IPS-20b (cell line): ENCODE data around the gene CDH9.

Source experiments
- H3K27ac ChIP-seq: one replicate; pipeline ENCODE4 v1.5.1; 2013; ENCODE audit warnings: low read length
- H3K27me3 ChIP-seq: 2 replicates; pipeline ENCODE4 v1.6.1; 2013; ENCODE audit warnings: mild to moderate bottlenecking, low read length, inconsistent platforms; ENCODE audit not compliant: insufficient read depth
- H3K36me3 ChIP-seq: 2 replicates; pipeline ENCODE4 v1.6.1; 2013; ENCODE audit warnings: low read depth, mild to moderate bottlenecking, inconsistent platforms, low read length, moderate library complexity; ENCODE audit not compliant: insufficient read depth
- H3K4me1 ChIP-seq: 2 replicates; pipeline ENCODE4 v1.6.1; 2013; ENCODE audit warnings: mild to moderate bottlenecking, control low read depth, inconsistent platforms, low read length, moderate library complexity; ENCODE audit not compliant: insufficient read depth
- H3K4me3 ChIP-seq: 2 replicates; pipeline ENCODE4 v1.5.1; 2013; ENCODE audit warnings: mild to moderate bottlenecking, low read length, inconsistent platforms
- H3K9ac ChIP-seq: 2 replicates; pipeline ENCODE4 v1.6.1; 2013; ENCODE audit warnings: low read depth, mild to moderate bottlenecking, inconsistent platforms, low read length, moderate library complexity
- H3K9me3 ChIP-seq: 2 replicates; pipeline ENCODE4 v1.6.1; 2013; ENCODE audit warnings: mild to moderate bottlenecking, low read depth, low read length, inconsistent platforms; ENCODE audit not compliant: insufficient read depth

The CDH9 gene

GRCh38 chr5:27038476-27038875 lies at the start of gene CDH9:
Gene CDH9, minus strand, starts transcription at chr5:27038586. Its CDS starts 50,253 bp downstream, at chr5:26988333.
- Histone ChIP-seq H3K9ac (peak within 1 kb of the TSS; percentile 14; the same call in 1 of the 2 replicates), H3K9me3 (no peaks in the 10 kb centered on the region), H3K4me1 (peaks cover 20% of the 10 kb centered on the region; the same call in 1 of the 2 replicates), H3K4me3 (peak within 1 kb of the TSS; percentile 63), H3K27me3 (no peaks in the 10 kb centered on the region), H3K27ac (no peak within 1 kb of the TSS), H3K36me3 (no peaks in the 10 kb centered on the region)

- peaks cover 31% of the 10 kb centered on the region for H3K4me1 ChIP-seq
- no peak overlapping the region for H3K4me3 ChIP-seq
- H3K9ac ChIP-seq, result no peak overlapping the region
- H3K36me3 ChIP-seq, result no peaks in the 10 kb centered on the region
- no peaks in the 10 kb centered on the region for H3K9me3 ChIP-seq
- no peak overlapping the region for H3K27ac ChIP-seq
- no peaks in the 10 kb centered on the region for H3K27me3 ChIP-seq
Observed at GRCh38 chr5:27087747-27088146, 49.4 kb upstream of the CDH9 start.

DNA sequence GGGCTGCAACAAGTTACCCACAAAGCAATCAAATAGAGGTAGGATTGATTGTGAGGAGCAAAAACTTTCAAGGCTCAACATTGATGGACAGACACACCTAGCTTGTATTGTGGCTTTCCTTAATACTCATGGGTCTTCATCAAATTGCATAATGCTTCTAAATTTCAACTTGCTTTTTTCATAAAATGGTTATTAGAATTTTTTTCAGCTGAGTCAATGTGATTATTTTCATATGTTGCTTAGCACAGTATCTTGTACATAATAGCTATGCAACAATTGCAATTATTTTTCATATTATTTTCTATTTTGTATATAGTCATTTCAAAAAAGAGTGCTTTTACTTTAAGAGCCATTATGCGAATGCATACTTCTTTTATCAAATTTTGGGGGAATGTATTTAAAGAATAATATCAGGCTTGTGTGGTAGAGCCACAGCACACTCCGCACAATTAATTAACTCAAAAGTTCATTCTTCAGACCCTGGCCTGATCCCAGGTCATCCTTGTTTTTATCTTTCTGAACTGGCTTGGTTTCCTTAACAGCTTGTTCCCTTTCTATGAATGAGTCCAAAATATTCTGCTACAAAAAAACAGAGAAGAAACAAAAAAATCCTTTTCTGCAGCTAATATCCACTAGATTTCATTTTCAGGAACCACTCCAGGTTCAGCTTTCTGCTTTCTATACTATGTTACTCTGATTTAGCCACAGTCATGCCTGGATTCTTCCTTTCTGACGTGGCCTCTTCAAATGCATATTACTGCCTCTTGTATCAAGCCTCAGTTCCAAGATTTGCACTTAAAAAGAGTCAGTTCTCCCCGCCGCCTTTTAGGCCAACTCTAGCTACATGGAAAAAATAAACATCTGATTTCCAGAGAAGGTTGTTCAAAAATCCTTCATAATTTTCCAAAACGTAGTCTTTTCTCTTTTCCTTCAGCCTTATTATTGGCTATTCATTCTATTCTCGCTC lies 45.3 kb upstream of the CDH9 start:
- H3K9ac ChIP-seq, result peak overlapping the region; percentile 27; the same call in 1 of the 2 replicates
- peak overlapping the region; percentile 31; the same call in 1 of the 2 replicates for H3K4me3 ChIP-seq
- H3K36me3 ChIP-seq, result no peaks in the 10 kb centered on the region
- H3K9me3 ChIP-seq, result peaks cover 14% of the 10 kb centered on the region
- H3K27me3 ChIP-seq, result no peaks in the 10 kb centered on the region
- H3K27ac ChIP-seq, result peak overlapping the region; percentile 43
- H3K4me1 ChIP-seq, result peaks cover 31% of the 10 kb centered on the region

DNA sequence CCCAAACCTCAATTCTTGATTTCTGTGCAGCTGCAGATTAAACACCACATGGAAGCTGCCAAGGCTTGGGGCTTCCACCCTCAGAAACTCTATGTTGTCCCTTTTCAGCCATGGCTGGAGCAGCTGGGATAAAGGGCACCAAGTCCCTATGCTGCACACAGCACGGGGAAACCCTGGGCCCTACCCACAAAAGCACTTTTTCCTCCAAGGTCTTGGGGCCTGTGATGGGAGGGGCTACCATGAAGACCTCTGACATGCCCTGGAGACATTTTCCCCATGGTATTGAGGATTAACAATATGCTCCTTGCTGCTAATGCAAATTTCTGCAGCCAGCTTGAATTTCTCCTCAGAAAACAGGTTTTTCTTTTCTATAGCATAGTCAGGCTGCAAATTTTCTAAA lies 41.8 kb upstream of the CDH9 start:
- no peak overlapping the region for H3K4me3 ChIP-seq

GRCh38 chr5:27062451-27062850 lies 24.1 kb upstream of the CDH9 start:
- no peak overlapping the region for H3K4me3 ChIP-seq
- no peaks in the 10 kb centered on the region for H3K27me3 ChIP-seq
- H3K9ac ChIP-seq, result no peak overlapping the region
- H3K9me3 ChIP-seq, result no peaks in the 10 kb centered on the region
- no peaks in the 10 kb centered on the region for H3K36me3 ChIP-seq
- no peak overlapping the region for H3K27ac ChIP-seq
- 0 out of 2 replicates have a peak, but pooled peaks cover 3% of the 10 kb centered on the region for H3K4me1 ChIP-seq

More for the DNA sequence above, 41.8 kb upstream of the CDH9 start:
- H3K4me1 ChIP-seq, result peaks cover 23% of the 10 kb centered on the region
- H3K36me3 ChIP-seq, result no peaks in the 10 kb centered on the region
- no peaks in the 10 kb centered on the region for H3K27me3 ChIP-seq
- no peak overlapping the region for H3K27ac ChIP-seq
- H3K9me3 ChIP-seq, result peaks cover 14% of the 10 kb centered on the region
- H3K9ac ChIP-seq, result no peak overlapping the region

DNA sequence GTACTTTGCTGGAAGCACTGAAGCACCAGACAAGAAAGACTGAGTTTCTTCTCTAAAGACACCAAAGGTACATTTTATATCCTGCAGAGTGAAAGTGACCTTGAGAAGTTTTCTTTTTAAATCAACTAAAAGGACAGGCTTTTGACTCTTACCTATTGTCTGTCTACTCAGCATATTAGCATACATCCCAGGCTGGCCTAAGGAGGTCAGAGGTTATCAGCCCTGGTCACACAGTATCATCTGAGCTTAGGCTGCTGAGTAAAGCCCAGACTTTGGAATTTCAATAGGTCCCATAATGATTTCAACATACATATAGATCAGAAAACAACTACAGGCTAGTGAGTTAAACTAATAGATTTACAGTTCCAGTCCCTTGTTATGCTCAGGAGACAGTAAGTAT lies 10.1 kb upstream of the CDH9 start:
- no peaks in the 10 kb centered on the region for H3K9me3 ChIP-seq
- no peak overlapping the region for H3K9ac ChIP-seq
- no peak overlapping the region for H3K4me3 ChIP-seq
- H3K4me1 ChIP-seq, result peaks cover 3% of the 10 kb centered on the region; the same call in 1 of the 2 replicates
- H3K36me3 ChIP-seq, result no peaks in the 10 kb centered on the region
- H3K27ac ChIP-seq, result no peak overlapping the region
- no peaks in the 10 kb centered on the region for H3K27me3 ChIP-seq

DNA sequence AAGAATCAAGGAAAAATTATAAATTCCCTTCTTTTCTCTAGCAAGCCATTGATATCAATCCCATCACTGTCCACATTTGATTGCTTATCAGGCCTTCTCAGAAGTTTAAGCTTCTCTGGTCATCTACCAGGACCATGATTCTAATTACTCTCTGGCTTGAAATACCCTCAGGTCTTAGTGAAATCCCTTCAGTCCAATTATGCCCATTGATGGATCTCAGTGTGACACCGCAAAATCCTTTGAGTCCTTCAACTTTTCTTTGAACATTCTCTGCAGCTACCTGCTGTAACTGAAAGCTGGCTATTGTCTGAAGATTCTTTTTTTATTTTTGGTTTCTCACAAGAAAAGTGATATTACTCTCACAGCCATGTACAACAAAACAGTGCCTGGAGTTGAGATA lies 3.0 kb upstream of the CDH9 start:
- no peak overlapping the region for H3K9ac ChIP-seq
- no peaks in the 10 kb centered on the region for H3K36me3 ChIP-seq
- no peak overlapping the region for H3K27ac ChIP-seq
- H3K4me3 ChIP-seq, result no peak overlapping the region
- no peaks in the 10 kb centered on the region for H3K27me3 ChIP-seq
- no peaks in the 10 kb centered on the region for H3K9me3 ChIP-seq
- peaks cover 17% of the 10 kb centered on the region; the same call in 1 of the 2 replicates for H3K4me1 ChIP-seq

DNA sequence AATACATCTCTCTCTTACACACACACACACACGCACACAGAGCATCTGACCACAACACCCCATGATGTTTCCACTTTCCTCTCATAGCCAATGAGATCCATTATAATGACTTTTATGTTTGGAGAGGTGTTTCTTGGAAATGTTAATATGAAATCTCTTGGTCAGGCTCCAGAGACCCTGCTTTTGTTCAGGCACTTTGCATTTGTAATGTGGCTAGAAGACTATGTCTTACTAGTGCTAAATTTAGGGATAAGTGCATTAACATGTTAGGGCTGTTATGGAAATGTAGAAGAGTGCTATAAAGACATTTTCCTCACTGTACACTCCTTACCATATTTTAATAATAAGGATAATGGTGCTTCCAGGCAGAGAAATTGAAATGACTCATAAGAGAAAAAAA lies 3.8 kb downstream of the CDH9 start:
- Histone ChIP-seq H3K36me3 (no peaks in the 10 kb centered on the region), H3K27ac (no peak overlapping the region), H3K27me3 (no peaks in the 10 kb centered on the region), H3K9ac (no peak overlapping the region), H3K4me1 (peaks cover 13% of the 10 kb centered on the region; the same call in 1 of the 2 replicates), H3K4me3 (0 out of 2 replicates have a peak overlapping the region, but pooled peaks have one; percentile 15), H3K9me3 (no peaks in the 10 kb centered on the region)

DNA sequence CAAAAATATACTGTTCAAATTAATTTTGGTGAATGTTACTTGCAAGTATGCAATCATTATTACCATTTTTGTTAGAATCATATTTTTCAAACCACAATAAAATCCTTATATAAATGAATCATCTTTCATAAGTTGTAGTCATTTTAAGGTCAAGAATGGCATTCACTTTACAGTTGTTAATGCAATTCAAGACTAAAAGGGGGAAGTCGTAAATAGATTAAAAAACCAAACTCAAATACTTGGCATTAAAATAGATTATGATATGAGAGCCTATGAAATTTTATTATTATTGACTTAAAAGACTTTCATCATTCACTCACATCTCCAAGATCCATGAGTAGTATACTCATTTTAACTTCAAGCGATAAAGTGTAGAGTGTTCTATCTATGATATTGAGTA lies 11.6 kb downstream of the CDH9 start:
- no peaks in the 10 kb centered on the region for H3K4me1 ChIP-seq
- H3K36me3 ChIP-seq, result no peaks in the 10 kb centered on the region
- H3K9me3 ChIP-seq, result no peaks in the 10 kb centered on the region
- no peak overlapping the region for H3K9ac ChIP-seq
- H3K27ac ChIP-seq, result no peak overlapping the region
- H3K4me3 ChIP-seq, result no peak overlapping the region
- H3K27me3 ChIP-seq, result no peaks in the 10 kb centered on the region

DNA sequence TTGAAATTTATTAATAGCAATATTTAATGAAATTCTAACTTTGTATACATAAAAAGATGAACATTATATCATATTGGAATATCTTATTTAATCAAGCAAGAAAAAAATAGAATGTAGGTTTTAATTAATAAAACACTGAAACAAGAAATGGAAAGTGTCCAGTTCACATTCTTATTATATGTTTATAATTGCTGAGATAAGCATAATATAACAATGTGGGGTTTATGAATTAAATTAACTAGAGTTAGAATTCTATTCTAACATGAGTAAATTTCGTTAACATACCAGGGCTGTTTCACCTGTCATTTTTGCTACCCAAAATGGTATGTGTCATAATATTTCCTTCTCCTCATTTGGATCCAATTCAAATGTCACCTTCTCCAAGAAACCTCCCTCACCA lies 12.3 kb downstream of the CDH9 start:
- Histone ChIP-seq H3K4me1 (no peaks in the 10 kb centered on the region), H3K4me3 (no peak overlapping the region), H3K36me3 (no peaks in the 10 kb centered on the region), H3K27me3 (no peaks in the 10 kb centered on the region), H3K9ac (no peak overlapping the region), H3K27ac (no peak overlapping the region), H3K9me3 (no peaks in the 10 kb centered on the region)

GRCh38 chr5:27021471-27021870 lies 16.9 kb downstream of the CDH9 start:
- no peaks in the 10 kb centered on the region for H3K36me3 ChIP-seq
- no peaks in the 10 kb centered on the region for H3K9me3 ChIP-seq
- no peak overlapping the region for H3K27ac ChIP-seq
- H3K9ac ChIP-seq, result no peak overlapping the region
- H3K27me3 ChIP-seq, result no peaks in the 10 kb centered on the region
- H3K4me1 ChIP-seq, result no peaks in the 10 kb centered on the region
- no peak overlapping the region for H3K4me3 ChIP-seq

DNA sequence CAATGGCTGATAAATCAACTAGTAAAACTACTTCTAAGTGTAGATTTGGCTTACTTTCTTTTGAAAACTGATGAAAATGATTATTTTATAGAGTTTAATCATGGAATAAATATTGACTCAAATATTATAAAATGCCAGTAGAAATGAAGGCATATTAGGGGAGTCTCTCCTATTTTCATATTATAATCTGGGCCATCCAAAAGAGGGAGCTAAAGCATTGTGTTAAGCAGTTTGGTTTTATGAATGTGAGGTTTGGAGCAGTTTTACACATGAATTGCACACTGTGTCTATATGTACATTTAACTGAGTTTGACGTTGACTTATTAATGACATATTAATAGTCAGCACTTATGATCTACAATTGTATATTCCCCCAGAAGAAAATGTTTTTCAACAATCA lies 17.4 kb downstream of the CDH9 start:
- H3K4me1 ChIP-seq, result no peaks in the 10 kb centered on the region
- no peak overlapping the region for H3K9ac ChIP-seq
- H3K9me3 ChIP-seq, result no peaks in the 10 kb centered on the region
- no peak overlapping the region for H3K4me3 ChIP-seq
- no peaks in the 10 kb centered on the region for H3K27me3 ChIP-seq
- H3K27ac ChIP-seq, result no peak overlapping the region
- no peaks in the 10 kb centered on the region for H3K36me3 ChIP-seq
